ENCODE measurements around the gene PPP6R1. TPM values are rescaled to one million over a fixed set of nuclear protein-coding genes. Genes with fewer than 3 reads are reported as not detected.

PPP6R1 gene
- total and polyA plus RNA-seq, 2 of the 13 experiments (the other 11 are each of a cell fraction or from before 2014, with no cell fraction given), result 25.8 to 54.0 TPM

DNA sequence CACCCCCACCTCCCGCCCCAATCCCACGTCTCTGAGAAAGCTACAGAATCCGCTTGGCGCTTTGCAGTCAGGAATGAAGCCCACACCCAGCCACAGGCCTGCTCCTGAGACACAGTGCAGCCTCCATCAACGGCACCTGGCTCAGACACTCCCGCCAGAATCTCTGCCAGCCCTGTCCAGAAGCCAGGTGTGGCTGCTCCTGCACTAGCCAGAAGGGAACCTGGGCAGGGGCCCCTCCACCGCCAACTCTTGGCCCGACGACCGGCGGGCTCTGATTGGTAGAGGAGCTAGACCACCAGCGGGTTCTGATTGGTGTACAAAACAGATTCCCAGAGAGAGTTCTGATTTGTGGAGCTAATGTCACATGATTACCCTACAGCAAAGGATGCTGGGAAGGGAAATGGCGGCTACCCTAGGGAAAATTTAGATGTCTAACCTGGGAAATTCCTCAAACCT, 2.9 kb upstream of the PPP6R1 start:
- WGBS (ENCODE audit: low lambda C conversion rate), result 95% methylated on average over 11 of the region's 13 CpGs
- H3K79me2 ChIP-seq (ENCODE audit: insufficient read depth, low read length), result peaks cover 16% of the 10 kb centered on the region
- POLR2A ChIA-PET, result interaction anchor here (3.7 kb wide), 1 partner anchor 19 kb away, joined by 58 read pairs; the partner anchor contains the start of gene HSPBP1
- peaks cover 13% of the 10 kb centered on the region for H4K20me1 ChIP-seq (ENCODE audit: insufficient read depth, low read length)
- H3K27me3 ChIP-seq (ENCODE audit: control insufficient read depth in 1 of 2, insufficient read depth in 2 of 2, low read length in 2 of 2), result no peaks in the 10 kb centered on the region; a peak in 2 of 5 replicates
- in situ Hi-C loops (cut with HindIII; ENCODE audit: extremely low pct_ligation_motif_present, low pct_unique_long_range_greater_than_20kb) (no loop called here), intact Hi-C loops (cut with micrococcal nuclease; ENCODE audit: unreplicated experiment) (no loop called here)
- no peaks in the 10 kb centered on the region for H3K9me3 ChIP-seq (ENCODE audit: low read length)
- no peak overlapping the region for H3K27ac ChIP-seq (ENCODE audit: extremely low read length, insufficient read depth, low read length)
- CTCF ChIA-PET (ENCODE audit: low intra/inter-chr PET ratio, low total read pairs), result no interaction called here
- peaks cover 21% of the 10 kb centered on the region for H3K4me1 ChIP-seq (ENCODE audit: insufficient read depth, low read length)
- no peak for DNase-seq (ENCODE audit: low spot score)
- no peaks in the 10 kb centered on the region for H3K36me3 ChIP-seq (replicated peaks in 1 of 2; ENCODE audit: control insufficient read depth in 1 of 2, insufficient read depth in 2 of 2, low read length in 2 of 2)
- no peak overlapping the region for H2AFZ ChIP-seq (ENCODE audit: low read length)
- ATAC-seq, result no peak
- no TSS peak for BruUV-seq (replicated peaks)
- H3K4me2 ChIP-seq (ENCODE audit: low read depth, low read length), result no peak overlapping the region
- H3K9ac ChIP-seq (ENCODE audit: insufficient read depth, low read depth, low read length), result no peak overlapping the region
- FAIRE-seq, result no peak
- TF ChIP-seq ZNF143 (CRISPR knock-in tag; IDR thresholded peaks at IDR 0.05) (peak; percentile 32; the same call in 1 of the 2 replicates), NFYB (CRISPR knock-in tag; IDR thresholded peaks at IDR 0.05) (no peak)
- H3K4me3 ChIP-seq (replicated peaks in 1 of 3; ENCODE audit: insufficient read depth in 1 of 3, low read depth in 2 of 3, low read length in 3 of 3), result no peak overlapping the region

DNA sequence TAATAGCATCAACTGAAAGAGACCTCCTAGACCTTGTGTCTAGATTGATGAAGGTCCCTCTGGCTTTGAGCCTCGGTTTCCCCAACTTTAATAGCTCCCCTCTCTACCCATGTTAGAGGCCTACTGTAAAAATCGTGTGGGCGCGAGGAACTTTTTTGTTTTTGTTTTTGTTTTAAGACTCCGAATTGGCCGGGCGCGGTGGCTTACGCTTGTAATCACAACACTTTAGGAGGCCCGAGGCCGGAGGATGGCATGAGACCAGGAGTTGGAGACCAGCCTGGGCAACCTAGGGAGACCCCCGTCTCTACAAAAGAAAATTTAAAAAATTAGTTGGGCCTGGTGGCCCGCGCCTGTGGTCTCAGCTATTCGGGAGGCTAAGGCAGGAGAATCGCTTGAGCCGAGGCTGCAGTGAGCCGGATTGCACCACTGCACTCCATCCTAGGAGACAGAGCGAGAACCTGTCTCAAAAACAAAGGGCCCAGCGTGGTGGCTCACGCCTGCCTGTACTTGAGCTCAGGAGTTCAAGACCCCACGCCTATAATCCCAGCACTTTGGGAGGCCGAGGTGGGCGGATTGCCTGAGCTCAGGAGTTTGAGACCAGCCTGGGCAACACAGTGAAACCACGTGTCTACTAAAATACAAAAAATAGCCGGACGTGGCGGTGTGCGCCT, 858 bp upstream of the PPP6R1 start:
- FAIRE-seq, result no peak
- POLR2A ChIA-PET, result interaction anchor here (0.6 to 6.2 kb wide), 35 partner anchors 8 to 346 kb away, joined by 3 to 95 read pairs (median 4); partner anchors contain the start of genes FIZ1, HSPBP1, ISOC2 and KMT5C
- TF ChIP-seq ZFP62 (CRISPR knock-in tag; IDR thresholded peaks at IDR 0.05) (no peak), ZNF543 (CRISPR knock-in tag; IDR thresholded peaks at IDR 0.05) (no peak), SALL2 (CRISPR knock-in tag; IDR thresholded peaks at IDR 0.05) (peak; percentile 16; the same call in 1 of the 2 replicates), TBX3 (IDR thresholded peaks at IDR 0.05; ENCODE audit: borderline replicate concordance) (no peak), PAX8 (CRISPR knock-in tag; IDR thresholded peaks at IDR 0.05; ENCODE audit: borderline replicate concordance) (no peak), ZKSCAN1 (IDR thresholded peaks at IDR 0.05; ENCODE audit: low read length) (no peak), FOSL2 (CRISPR knock-in tag; IDR thresholded peaks at IDR 0.05) (no peak), ZBTB38 (CRISPR knock-in tag; IDR thresholded peaks at IDR 0.05) (peak; percentile 45; the same call in 1 of the 2 replicates), NCOA2 (CRISPR knock-in tag; IDR thresholded peaks at IDR 0.05) (0 out of 2 replicates have a peak, but pooled peaks have one; percentile 7)
- TF ChIP-seq, protein P1, sequence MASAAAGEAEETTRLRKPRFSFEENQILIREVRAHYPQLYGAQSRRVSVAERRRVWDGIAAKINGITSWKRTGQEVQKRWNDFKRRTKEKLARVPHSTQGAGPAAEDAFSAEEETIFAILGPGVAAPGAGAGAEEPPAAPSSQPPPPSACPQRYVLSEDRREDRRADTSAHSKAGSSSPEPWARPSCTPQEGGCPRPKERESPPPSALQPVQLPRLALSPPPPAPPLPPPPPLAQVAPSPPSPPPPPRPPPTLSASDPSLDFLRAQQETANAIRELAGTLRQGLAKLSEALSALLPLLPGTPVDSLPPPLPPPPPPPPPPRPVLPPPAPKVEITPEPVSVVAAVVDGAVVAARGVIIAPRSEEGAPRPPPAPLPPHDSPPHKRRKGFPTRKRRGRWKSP (CRISPR knock-in tag; IDR thresholded peaks at IDR 0.05), result no peak
- TF ChIP-seq, protein P2, sequence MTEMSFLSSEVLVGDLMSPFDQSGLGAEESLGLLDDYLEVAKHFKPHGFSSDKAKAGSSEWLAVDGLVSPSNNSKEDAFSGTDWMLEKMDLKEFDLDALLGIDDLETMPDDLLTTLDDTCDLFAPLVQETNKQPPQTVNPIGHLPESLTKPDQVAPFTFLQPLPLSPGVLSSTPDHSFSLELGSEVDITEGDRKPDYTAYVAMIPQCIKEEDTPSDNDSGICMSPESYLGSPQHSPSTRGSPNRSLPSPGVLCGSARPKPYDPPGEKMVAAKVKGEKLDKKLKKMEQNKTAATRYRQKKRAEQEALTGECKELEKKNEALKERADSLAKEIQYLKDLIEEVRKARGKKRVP (CRISPR knock-in tag; IDR thresholded peaks at IDR 0.05), result no peak
- TF ChIP-seq, protein P3, sequence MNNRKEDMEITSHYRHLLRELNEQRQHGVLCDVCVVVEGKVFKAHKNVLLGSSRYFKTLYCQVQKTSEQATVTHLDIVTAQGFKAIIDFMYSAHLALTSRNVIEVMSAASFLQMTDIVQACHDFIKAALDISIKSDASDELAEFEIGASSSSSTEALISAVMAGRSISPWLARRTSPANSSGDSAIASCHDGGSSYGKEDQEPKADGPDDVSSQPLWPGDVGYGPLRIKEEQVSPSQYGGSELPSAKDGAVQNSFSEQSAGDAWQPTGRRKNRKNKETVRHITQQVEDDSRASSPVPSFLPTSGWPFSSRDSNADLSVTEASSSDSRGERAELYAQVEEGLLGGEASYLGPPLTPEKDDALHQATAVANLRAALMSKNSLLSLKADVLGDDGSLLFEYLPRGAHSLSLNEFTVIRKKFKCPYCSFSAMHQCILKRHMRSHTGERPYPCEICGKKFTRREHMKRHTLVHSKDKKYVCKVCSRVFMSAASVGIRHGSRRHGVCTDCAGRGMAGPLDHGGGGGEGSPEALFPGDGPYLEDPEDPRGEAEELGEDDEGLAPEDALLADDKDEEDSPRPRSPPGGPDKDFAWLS (CRISPR knock-in tag; IDR thresholded peaks at IDR 0.05; ENCODE audit: borderline replicate concordance), result no peak

More for the DNA sequence above, 858 bp upstream of the PPP6R1 start:
- Histone ChIP-seq H4K20me1 (ENCODE audit: insufficient read depth, low read length) (peaks cover 27% of the 10 kb centered on the region), H3K36me3 (replicated peaks in 1 of 2; ENCODE audit: control insufficient read depth in 1 of 2, insufficient read depth in 2 of 2, low read length in 2 of 2) (no peaks in the 10 kb centered on the region; a peak in 1 of 5 replicates), H3K27ac (ENCODE audit: extremely low read length, insufficient read depth, low read length) (peak overlapping the region; percentile 86), H3K27me3 (ENCODE audit: control insufficient read depth in 1 of 2, insufficient read depth in 2 of 2, low read length in 2 of 2) (no peaks in the 10 kb centered on the region; a peak in 1 of 5 replicates), H3K9ac (ENCODE audit: insufficient read depth, low read depth, low read length) (peak overlapping the region; percentile 72), H3K4me2 (ENCODE audit: low read depth, low read length) (peak overlapping the region; percentile 83), H3K4me3 (replicated peaks in 1 of 3; ENCODE audit: insufficient read depth in 1 of 3, low read depth in 2 of 3, low read length in 3 of 3) (peak overlapping the region; percentile 82 to 95 (median 94)), H3K79me2 (ENCODE audit: insufficient read depth, low read length) (peaks cover 36% of the 10 kb centered on the region), H2AFZ (ENCODE audit: low read length) (no peak overlapping the region), H3K9me3 (ENCODE audit: low read length) (no peaks in the 10 kb centered on the region), H3K4me1 (ENCODE audit: insufficient read depth, low read length) (peaks cover 37% of the 10 kb centered on the region)
- 10% methylated on average over 27 of the region's 29 CpGs for WGBS (ENCODE audit: low lambda C conversion rate)
- ATAC-seq (peak; percentile 4; the same call in 2 of the 3 replicates), DNase-seq (ENCODE audit: low spot score) (no peak)
- intact Hi-C loops (cut with micrococcal nuclease; ENCODE audit: unreplicated experiment) (loop anchor here (1.0 kb wide), 1 partner anchor 43 kb away; no protein-coding TSS in a partner anchor), in situ Hi-C loops (cut with HindIII; ENCODE audit: extremely low pct_ligation_motif_present, low pct_unique_long_range_greater_than_20kb) (loop anchor here (5.0 kb wide), 1 partner anchor 37 kb away; no protein-coding TSS in a partner anchor)
- CTCF ChIA-PET (ENCODE audit: low intra/inter-chr PET ratio, low total read pairs), result no interaction called here
- TSS peak; percentile 98 for BruUV-seq (replicated peaks)
